CD4-positive, alpha-beta T cell treated with Interleukin-21 for 1 hour (primary cell): ENCODE data around the gene NRXN2.
A peak's percentile ranks its signal among the peaks of the same experiment; 100 is the strongest.

Experiments used
- DNase-seq: peaks from one replicate; pipeline ENCODE4 v3.0.0-alpha.2; 2020

NRXN2 gene

DNA sequence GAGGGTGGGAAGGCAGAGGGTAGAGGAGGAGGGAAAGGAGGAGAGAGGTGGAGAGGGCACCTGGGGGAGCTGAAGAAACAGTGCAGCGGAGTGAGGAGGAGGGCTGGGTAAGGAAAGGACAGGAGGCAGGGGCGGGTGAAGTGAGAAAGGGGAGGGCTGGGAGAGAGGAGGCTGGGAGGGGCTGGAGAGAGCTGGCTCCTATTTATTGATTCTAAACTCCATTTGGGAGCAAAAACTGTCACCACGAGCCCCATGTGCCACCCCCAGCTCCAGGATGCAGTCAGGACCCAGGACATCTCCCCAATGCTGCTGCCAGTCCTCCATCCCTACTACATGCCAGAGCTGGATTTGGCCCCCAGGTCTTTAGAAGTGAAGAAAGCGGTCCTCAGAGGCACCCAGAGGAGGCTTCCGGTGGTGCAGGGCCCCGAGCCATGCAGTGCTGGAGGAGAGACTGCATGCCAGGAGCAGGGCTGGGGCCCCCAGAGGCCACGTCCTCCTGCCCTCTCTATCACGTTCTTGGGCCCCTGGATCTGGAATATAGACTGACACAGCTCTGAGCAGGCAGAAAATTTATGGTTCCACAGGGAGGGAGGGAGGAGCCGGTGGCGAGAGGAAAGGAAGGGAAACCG lies 78.2 kb downstream of the NRXN2 start:
- DNase-seq: no peak

GRCh38 chr11:64643920-64644646 lies 78.9 kb downstream of the NRXN2 start:
- DNase-seq: no peak

GRCh38 chr11:64643256-64643881 lies 79.6 kb downstream of the NRXN2 start:
- no peak for DNase-seq

- DNase-seq: no peak
Measured at GRCh38 chr11:64642871-64643255, 80.1 kb downstream of the NRXN2 start.

DNA sequence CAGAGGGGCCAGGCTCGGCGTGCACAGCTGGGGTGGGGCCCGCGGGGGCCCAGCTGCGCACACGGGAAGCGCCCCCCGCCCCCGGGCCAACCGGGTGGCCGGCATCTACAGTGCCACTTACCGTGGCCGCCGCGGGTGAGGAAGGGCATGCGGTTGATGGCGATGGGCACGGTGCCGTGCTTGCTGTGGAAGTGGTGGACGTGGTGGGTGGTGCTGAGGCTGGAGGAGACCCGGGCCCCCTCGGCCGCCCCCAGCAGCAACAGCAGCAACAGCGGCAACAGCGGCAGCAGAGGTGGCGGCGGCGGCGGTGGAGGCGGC lies 80.6 kb downstream of the NRXN2 start:
- no peak for DNase-seq

GRCh38 chr11:64641596-64642417 lies 81.2 kb downstream of the NRXN2 start:
- no peak for DNase-seq

DNA sequence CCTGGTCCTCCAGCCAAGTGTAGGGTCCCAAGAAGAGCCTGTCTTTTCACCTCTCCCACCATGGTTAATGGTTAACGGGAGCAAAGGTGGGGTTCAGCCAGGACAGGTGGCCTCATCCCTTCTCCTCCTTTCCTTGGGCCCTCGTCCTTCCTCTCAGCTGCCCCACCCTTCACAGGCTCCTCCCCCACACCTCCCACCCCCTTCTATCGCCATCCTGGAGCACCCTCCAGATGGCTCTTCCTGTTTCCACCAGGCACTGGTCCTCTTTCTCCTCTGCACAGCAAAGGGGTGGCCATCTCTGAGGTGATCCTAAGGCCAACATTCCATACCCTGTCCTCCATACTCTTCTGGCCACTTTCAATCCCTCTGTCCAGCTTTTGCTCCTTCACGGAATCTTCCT lies 83.1 kb downstream of the NRXN2 start:
- DNase-seq: no peak

DNA sequence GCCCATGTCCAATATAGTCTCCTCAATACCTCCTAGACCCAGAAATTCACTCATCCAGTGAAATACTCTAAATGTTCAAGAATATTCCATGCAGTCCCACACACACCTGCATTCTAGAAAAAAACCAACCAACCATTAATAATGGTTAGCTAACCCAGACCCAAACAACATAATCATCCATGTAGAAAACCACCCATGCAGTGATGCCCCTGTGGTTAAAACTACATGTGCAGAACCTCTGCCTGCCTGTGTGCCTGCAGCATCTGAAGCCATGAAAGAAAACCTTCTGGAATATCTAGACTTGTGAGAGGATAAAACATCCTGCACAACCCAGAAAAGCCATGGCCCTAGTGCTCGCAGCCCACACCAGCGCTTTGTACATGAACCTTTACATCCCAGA lies 84.2 kb downstream of the NRXN2 start:
- DNase-seq: no peak

- DNase-seq: no peak
Measured at GRCh38 chr11:64638018-64638665, 84.9 kb downstream of the NRXN2 start.

DNA sequence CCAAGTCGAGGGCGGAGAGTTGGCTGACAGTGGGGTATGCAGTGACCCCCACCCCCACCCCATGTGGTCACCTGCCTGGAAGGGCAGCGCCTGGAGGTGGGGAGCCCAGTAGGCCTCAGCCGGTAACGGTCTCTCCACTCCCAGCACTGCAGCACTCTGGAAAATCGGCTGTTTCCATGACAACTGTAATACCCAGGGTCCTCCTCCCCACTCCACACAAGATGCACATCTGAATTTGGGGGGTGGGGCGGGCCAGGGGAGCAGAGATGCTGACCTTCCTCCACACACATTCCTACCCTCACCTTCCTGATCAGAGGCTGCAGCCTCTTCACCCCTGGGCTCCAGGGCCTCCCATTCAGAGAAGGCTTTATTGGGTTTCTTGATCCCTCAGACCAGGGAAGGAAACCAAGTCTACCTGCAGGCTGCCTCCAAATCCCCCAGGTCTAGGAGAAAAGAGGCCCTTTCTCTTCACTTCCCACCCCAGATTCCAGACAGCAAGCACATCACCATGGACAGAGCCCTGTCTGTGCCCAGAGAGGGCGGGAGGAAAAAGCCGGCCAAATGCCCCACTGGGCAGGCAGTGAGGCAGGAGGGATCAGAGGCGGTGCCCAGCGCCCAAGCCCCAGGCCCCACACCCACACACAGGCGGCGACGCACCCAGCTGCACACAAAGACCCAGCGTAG lies 85.5 kb downstream of the NRXN2 start:
- no peak for DNase-seq

- DNase-seq: no peak
Measured at GRCh38 chr11:64633555-64634159, 89.3 kb downstream of the NRXN2 start.

GRCh38 chr11:64632654-64633053 lies 90.3 kb downstream of the NRXN2 start:
- no peak for DNase-seq

DNA sequence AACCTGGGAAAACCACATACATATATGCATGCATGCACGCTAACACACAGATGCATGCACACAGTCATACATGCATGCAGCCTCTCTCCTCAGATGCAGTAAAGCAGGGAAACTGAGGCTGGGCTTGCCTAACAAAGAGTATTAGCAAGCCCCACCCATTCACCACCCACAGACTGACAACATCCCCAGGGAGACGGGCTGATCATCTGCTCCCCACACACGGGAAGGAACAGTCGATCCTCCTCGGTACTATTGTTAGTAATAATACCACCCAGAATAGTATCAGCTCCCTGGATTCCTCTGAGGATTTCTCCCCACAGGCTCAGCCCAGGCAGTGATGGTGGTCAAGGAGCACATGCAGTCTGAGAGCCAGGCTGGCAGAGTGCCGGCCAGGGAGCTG lies 90.8 kb downstream of the NRXN2 start:
- DNase-seq: no peak

DNA sequence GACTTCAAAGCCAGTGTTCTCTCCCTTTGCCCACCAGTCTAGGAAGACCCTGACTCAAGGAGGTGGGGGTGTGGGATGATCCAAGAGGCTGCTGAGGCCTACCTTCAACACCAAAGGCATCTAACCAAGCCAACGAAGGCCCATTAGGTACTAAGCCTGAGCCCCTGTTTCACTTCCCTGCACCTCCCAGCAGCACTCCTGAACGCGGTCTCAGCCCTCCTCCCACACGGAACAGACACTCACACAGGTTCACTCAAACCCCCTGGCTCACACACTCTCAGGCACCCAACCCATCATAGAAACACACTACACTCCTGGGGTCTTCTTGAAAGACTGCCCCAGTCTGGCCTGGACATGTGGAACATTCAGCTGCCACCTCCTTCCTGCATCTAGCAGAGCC lies 91.3 kb downstream of the NRXN2 start:
- no peak for DNase-seq

GRCh38 chr11:64629796-64630562 lies 93.0 kb downstream of the NRXN2 start:
- DNase-seq: no peak

GRCh38 chr11:64629103-64629502 lies 93.9 kb downstream of the NRXN2 start:
- no peak for DNase-seq

GRCh38 chr11:64628596-64628995 lies 94.4 kb downstream of the NRXN2 start:
- DNase-seq: no peak

DNA sequence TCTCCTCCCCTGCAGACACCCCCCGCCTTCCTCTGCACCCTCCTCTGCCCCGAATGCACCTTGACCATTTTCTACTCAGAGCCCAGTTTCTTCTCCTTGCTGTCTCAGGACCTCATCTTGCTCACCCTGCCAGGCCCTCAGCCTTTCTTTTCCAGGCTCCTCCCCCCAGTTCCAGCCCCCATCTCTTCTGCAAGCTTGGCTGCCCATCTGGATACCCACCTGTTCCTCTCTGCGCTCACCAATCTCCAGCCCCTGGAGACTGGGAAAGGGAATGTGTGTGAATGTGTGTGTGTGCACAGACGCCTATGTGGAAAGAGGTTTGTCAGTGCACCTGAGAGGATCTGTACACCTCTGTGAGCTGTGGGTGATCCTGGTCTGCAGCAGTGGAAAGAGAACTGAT lies 95.6 kb downstream of the NRXN2 start:
- no peak for DNase-seq

GRCh38 chr11:64626637-64627036 lies 96.4 kb downstream of the NRXN2 start:
- no peak for DNase-seq

DNA sequence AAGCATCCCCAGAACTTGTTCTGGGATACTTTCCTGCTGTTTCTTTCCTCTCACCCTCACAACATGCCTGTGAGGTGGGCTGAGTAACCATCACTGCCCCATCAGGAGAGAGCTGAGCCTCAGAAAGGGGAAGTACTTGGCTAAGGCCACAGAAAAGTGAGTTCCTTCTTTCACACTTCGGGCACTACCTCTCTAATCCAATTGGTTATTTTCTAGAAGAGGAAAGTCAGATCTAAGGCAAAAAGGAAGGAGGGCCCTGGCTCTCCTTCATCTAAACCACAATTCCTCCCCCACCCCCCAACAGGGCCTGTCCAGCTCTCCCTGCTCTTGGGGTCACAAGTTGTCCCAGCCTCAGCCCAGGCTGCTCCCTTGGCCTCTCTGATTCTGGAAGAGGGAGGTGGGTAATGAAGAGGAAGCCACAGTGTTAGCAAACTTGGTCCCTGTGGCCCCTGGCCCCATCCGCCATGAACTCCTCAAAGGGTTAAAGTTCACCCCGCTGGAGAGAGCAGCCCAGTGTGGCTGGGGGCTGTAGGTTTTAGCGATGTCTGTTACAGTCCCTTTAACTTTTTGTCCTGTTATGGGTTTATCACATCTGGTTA lies 98.0 kb downstream of the NRXN2 start:
- peak; percentile 14 for DNase-seq

GRCh38 chr11:64622681-64623080 lies 100.3 kb downstream of the NRXN2 start:
- DNase-seq: no peak
